ENCODE measurements around the gene RASSF10.
"Not testable (repeated sequence)": the region's sequence is repeated elsewhere in the genome, so short reads cannot be mapped to it uniquely, and the experiment has no call there.

RASSF10 gene

GRCh38 chr11:13030857-13031256, 21.7 kb downstream of the RASSF10 start:
- H3K27me3 ChIP-seq (ENCODE audit: control insufficient read depth, insufficient read depth, low read length): peaks cover 87% of the 10 kb centered on the region
- H3K36me3 ChIP-seq (ENCODE audit: insufficient read depth, low read length): no peaks in the 10 kb centered on the region
- no peak overlapping the region for H3K9ac ChIP-seq (ENCODE audit: low read depth, low read length)
- no peaks in the 10 kb centered on the region for H3K9me3 ChIP-seq (replicated peaks; ENCODE audit: low read length)
- no peak overlapping the region for H3K4me3 ChIP-seq (ENCODE audit: low read length)
- no peaks in the 10 kb centered on the region for H3K4me1 ChIP-seq (ENCODE audit: control insufficient read depth, insufficient read depth, low read length)
- H3K4me2 ChIP-seq (ENCODE audit: low read length): no peak overlapping the region

- no peaks in the 10 kb centered on the region for H3K36me3 ChIP-seq (ENCODE audit: insufficient read depth, low read length)
- H3K27me3 ChIP-seq (ENCODE audit: control insufficient read depth, insufficient read depth, low read length): peaks cover 90% of the 10 kb centered on the region
- no peak overlapping the region for H3K9ac ChIP-seq (ENCODE audit: low read depth, low read length)
- no peak overlapping the region for H3K4me3 ChIP-seq (ENCODE audit: low read length)
- no peak overlapping the region for H3K4me2 ChIP-seq (ENCODE audit: low read length)
- H3K4me1 ChIP-seq (ENCODE audit: control insufficient read depth, insufficient read depth, low read length): no peaks in the 10 kb centered on the region
- no peaks in the 10 kb centered on the region for H3K9me3 ChIP-seq (replicated peaks; ENCODE audit: low read length)
Measured at GRCh38 chr11:13031349-13031748, 22.2 kb downstream of the RASSF10 start.

- H3K4me2 ChIP-seq (ENCODE audit: low read length): no peak overlapping the region
- no peaks in the 10 kb centered on the region for H3K36me3 ChIP-seq (ENCODE audit: insufficient read depth, low read length)
- no peaks in the 10 kb centered on the region for H3K4me1 ChIP-seq (ENCODE audit: control insufficient read depth, insufficient read depth, low read length)
- H3K27me3 ChIP-seq (ENCODE audit: control insufficient read depth, insufficient read depth, low read length): peaks cover 88% of the 10 kb centered on the region
- H3K4me3 ChIP-seq (ENCODE audit: low read length): no peak overlapping the region
- H3K9ac ChIP-seq (ENCODE audit: low read depth, low read length): no peak overlapping the region
- no peaks in the 10 kb centered on the region for H3K9me3 ChIP-seq (replicated peaks; ENCODE audit: low read length)
Measured at GRCh38 chr11:13033760-13034533, 24.8 kb downstream of the RASSF10 start.

- no peak overlapping the region for H3K9ac ChIP-seq (ENCODE audit: low read depth, low read length)
- H3K27me3 ChIP-seq (ENCODE audit: control insufficient read depth, insufficient read depth, low read length): peaks cover 79% of the 10 kb centered on the region
- no peaks in the 10 kb centered on the region for H3K9me3 ChIP-seq (replicated peaks; ENCODE audit: low read length)
- no peaks in the 10 kb centered on the region for H3K4me1 ChIP-seq (ENCODE audit: control insufficient read depth, insufficient read depth, low read length)
- no peaks in the 10 kb centered on the region for H3K36me3 ChIP-seq (ENCODE audit: insufficient read depth, low read length)
- no peak overlapping the region for H3K4me2 ChIP-seq (ENCODE audit: low read length)
- H3K4me3 ChIP-seq (ENCODE audit: low read length): no peak overlapping the region
Measured at GRCh38 chr11:13035711-13036110, 26.6 kb downstream of the RASSF10 start.

- H3K9ac ChIP-seq (ENCODE audit: low read depth, low read length): no peak overlapping the region
- H3K4me3 ChIP-seq (ENCODE audit: low read length): no peak overlapping the region
- H3K9me3 ChIP-seq (replicated peaks; ENCODE audit: low read length): no peaks in the 10 kb centered on the region
- no peaks in the 10 kb centered on the region for H3K36me3 ChIP-seq (ENCODE audit: insufficient read depth, low read length)
- no peaks in the 10 kb centered on the region for H3K4me1 ChIP-seq (ENCODE audit: control insufficient read depth, insufficient read depth, low read length)
- no peak overlapping the region for H3K4me2 ChIP-seq (ENCODE audit: low read length)
- H3K27me3 ChIP-seq (ENCODE audit: control insufficient read depth, insufficient read depth, low read length): peaks cover 79% of the 10 kb centered on the region
Measured at GRCh38 chr11:13036235-13036634, 27.1 kb downstream of the RASSF10 start.

GRCh38 chr11:13038366-13038765, 29.2 kb downstream of the RASSF10 start:
- Histone ChIP-seq H3K4me3 (ENCODE audit: low read length) (no peak overlapping the region), H3K4me1 (ENCODE audit: control insufficient read depth, insufficient read depth, low read length) (no peaks in the 10 kb centered on the region), H3K27me3 (ENCODE audit: control insufficient read depth, insufficient read depth, low read length) (peaks cover 82% of the 10 kb centered on the region), H3K9me3 (replicated peaks; ENCODE audit: low read length) (no peaks in the 10 kb centered on the region), H3K4me2 (ENCODE audit: low read length) (no peak overlapping the region), H3K36me3 (ENCODE audit: insufficient read depth, low read length) (no peaks in the 10 kb centered on the region), H3K9ac (ENCODE audit: low read depth, low read length) (no peak overlapping the region)

- no peak overlapping the region for H3K4me2 ChIP-seq (ENCODE audit: low read length)
- no peak overlapping the region for H3K9ac ChIP-seq (ENCODE audit: low read depth, low read length)
- H3K27me3 ChIP-seq (ENCODE audit: control insufficient read depth, insufficient read depth, low read length): peaks cover 82% of the 10 kb centered on the region
- H3K9me3 ChIP-seq (replicated peaks; ENCODE audit: low read length): no peaks in the 10 kb centered on the region
- H3K4me3 ChIP-seq (ENCODE audit: low read length): no peak overlapping the region
- H3K36me3 ChIP-seq (ENCODE audit: insufficient read depth, low read length): no peaks in the 10 kb centered on the region
- no peaks in the 10 kb centered on the region for H3K4me1 ChIP-seq (ENCODE audit: control insufficient read depth, insufficient read depth, low read length)
Measured at GRCh38 chr11:13039126-13039525, 30.0 kb downstream of the RASSF10 start.

- no peaks in the 10 kb centered on the region for H3K4me1 ChIP-seq (ENCODE audit: control insufficient read depth, insufficient read depth, low read length)
- H3K9me3 ChIP-seq (replicated peaks; ENCODE audit: low read length): no peaks in the 10 kb centered on the region
- no peak overlapping the region for H3K9ac ChIP-seq (ENCODE audit: low read depth, low read length)
- no peaks in the 10 kb centered on the region for H3K36me3 ChIP-seq (ENCODE audit: insufficient read depth, low read length)
- no peak overlapping the region for H3K4me2 ChIP-seq (ENCODE audit: low read length)
- H3K4me3 ChIP-seq (ENCODE audit: low read length): no peak overlapping the region
- peaks cover 82% of the 10 kb centered on the region for H3K27me3 ChIP-seq (ENCODE audit: control insufficient read depth, insufficient read depth, low read length)
Measured at GRCh38 chr11:13040969-13041561, 31.9 kb downstream of the RASSF10 start.

GRCh38 chr11:13042873-13043342, 33.8 kb downstream of the RASSF10 start:
- peaks cover 80% of the 10 kb centered on the region for H3K27me3 ChIP-seq (ENCODE audit: control insufficient read depth, insufficient read depth, low read length)
- H3K4me2 ChIP-seq (ENCODE audit: low read length): no peak overlapping the region
- no peak overlapping the region for H3K4me3 ChIP-seq (ENCODE audit: low read length)

GRCh38 chr11:13043912-13044628, 35.0 kb downstream of the RASSF10 start:
- H3K36me3 ChIP-seq (ENCODE audit: insufficient read depth, low read length): no peaks in the 10 kb centered on the region
- H3K9me3 ChIP-seq (replicated peaks; ENCODE audit: low read length): no peaks in the 10 kb centered on the region
- no peaks in the 10 kb centered on the region for H3K4me1 ChIP-seq (ENCODE audit: control insufficient read depth, insufficient read depth, low read length)
- no peak overlapping the region for H3K4me3 ChIP-seq (ENCODE audit: low read length)
- H3K27me3 ChIP-seq (ENCODE audit: control insufficient read depth, insufficient read depth, low read length): peaks cover 68% of the 10 kb centered on the region
- H3K9ac ChIP-seq (ENCODE audit: low read depth, low read length): no peak overlapping the region
- no peak overlapping the region for H3K4me2 ChIP-seq (ENCODE audit: low read length)

More at GRCh38 chr11:13042873-13043342, 33.8 kb downstream of the RASSF10 start:
- Histone ChIP-seq H3K9ac (ENCODE audit: low read depth, low read length) (no peak overlapping the region), H3K9me3 (replicated peaks; ENCODE audit: low read length) (no peaks in the 10 kb centered on the region), H3K4me1 (ENCODE audit: control insufficient read depth, insufficient read depth, low read length) (no peaks in the 10 kb centered on the region), H3K36me3 (ENCODE audit: insufficient read depth, low read length) (no peaks in the 10 kb centered on the region)

- H3K4me1 ChIP-seq (ENCODE audit: control insufficient read depth, insufficient read depth, low read length); H3K9ac ChIP-seq (ENCODE audit: low read depth, low read length); H3K4me3 ChIP-seq (ENCODE audit: low read length); H3K4me2 ChIP-seq (ENCODE audit: low read length); H3K9me3 ChIP-seq (replicated peaks; ENCODE audit: low read length); H3K36me3 ChIP-seq (ENCODE audit: insufficient read depth, low read length): not testable (repeated sequence)
- peaks cover 62% of the 10 kb centered on the region for H3K27me3 ChIP-seq (ENCODE audit: control insufficient read depth, insufficient read depth, low read length)
Measured at GRCh38 chr11:13045089-13045488, 36.0 kb downstream of the RASSF10 start.

All from skeletal muscle satellite cell (primary cell).